Hippocampal formation (tissue), 2 donors: ENCODE measurements around the gene TMOD4.
A peak's percentile ranks its signal among the peaks of the same experiment; 100 is the strongest.

Experiments
- DNase-seq, 2 donors: peaks; one replicate each; lab custom pipeline; 2025; lab: John Stamatoyannopoulos, UW

The TMOD4 gene

DNA sequence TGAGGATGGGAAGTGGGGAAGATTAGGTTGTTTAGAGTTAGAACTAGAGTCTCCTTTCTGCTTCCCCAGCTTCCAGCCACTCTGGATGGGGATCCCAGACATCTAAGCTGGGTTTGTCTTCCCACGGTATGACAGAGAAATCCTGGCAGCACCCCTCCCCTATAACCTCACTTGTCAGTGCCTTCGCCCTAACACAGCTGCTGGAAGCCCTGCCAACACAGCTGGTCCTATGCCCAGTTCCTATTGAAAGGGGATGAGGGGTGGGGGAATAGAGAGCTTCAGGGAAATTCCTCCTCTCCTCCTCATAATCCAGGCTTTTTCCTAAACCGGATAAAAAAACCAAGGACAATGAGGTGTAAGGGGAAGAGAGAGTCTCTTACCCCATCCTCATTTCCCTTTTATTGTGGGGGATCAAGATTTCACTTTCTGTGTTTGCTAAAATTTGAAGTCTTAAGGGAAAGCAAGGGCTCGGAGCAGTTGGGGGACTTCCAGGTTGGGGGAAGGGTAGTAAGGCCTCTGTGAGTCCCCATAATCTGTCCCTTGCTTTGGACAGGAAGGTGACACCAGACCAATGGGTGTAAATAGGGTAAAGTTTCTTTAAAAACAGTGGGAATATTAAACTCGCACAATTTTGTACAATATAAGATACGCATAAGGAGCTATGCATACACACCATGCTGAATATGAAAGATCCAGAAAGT lies 590 bp downstream of the TMOD4 start:
- peak; percentile 50 to 77 for DNase-seq

DNA sequence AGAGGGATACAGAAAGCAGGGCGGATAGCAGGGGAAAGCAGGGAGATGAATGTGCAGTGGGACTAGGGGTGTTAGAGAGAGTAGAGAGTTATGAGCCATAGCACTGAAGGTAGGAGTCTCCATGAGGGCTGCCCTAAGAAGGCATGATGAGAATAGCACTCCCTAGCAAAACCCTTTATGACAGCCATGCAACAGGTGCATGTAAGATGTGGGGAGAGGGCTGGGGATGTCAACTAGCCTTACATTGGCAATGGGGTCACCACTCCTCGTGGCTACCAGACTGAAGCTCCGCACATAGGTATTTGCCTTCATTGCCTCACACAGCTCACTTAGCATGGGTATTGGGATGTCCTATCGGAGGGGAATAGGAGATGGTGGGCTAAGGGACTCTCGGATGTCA lies 4.6 kb downstream of the TMOD4 start:
- no peak for DNase-seq

DNA sequence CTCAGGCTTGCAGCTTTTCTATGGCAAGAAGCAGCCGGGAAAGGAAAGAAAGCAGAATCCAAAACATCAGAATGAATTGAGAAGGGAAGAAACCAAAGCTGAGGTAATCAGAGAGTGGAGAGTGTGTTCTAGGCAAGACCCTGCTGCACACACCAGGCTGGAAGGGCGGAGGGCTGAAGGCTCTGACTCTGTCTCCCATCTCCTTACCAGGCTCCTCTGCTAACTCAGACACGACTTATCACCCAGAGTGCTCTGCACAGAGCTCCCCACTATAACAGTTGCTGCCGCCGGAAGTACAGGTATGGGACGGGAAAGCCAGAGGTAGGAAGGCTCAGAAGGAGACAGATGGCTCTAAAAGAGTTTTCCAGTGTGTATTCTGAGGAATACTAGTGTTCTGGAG lies 8.7 kb downstream of the TMOD4 start:
- DNase-seq: no peak

DNA sequence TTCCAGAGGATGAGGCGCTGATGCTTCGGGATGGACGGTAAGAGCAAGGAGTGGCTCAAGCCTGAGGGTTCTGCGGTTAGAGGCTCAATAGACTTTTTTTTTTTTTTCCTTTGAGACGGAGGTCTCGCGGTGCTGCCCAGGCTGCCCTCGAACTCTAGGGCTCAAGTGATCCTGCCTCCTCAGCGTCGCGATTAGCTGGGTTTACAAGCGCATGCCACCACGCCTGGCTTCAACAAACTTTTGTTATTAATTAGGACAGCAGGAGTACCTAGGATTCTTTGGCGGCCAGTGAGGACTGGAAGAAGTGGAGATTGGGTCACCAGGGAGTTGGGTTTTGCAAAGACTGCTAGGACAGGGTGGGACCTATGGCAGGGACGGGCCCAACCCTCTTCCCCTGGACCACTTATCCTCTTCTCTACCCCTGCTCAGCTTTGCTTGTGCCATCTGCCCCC lies 9.2 kb downstream of the TMOD4 start:
- DNase-seq: no peak

DNA sequence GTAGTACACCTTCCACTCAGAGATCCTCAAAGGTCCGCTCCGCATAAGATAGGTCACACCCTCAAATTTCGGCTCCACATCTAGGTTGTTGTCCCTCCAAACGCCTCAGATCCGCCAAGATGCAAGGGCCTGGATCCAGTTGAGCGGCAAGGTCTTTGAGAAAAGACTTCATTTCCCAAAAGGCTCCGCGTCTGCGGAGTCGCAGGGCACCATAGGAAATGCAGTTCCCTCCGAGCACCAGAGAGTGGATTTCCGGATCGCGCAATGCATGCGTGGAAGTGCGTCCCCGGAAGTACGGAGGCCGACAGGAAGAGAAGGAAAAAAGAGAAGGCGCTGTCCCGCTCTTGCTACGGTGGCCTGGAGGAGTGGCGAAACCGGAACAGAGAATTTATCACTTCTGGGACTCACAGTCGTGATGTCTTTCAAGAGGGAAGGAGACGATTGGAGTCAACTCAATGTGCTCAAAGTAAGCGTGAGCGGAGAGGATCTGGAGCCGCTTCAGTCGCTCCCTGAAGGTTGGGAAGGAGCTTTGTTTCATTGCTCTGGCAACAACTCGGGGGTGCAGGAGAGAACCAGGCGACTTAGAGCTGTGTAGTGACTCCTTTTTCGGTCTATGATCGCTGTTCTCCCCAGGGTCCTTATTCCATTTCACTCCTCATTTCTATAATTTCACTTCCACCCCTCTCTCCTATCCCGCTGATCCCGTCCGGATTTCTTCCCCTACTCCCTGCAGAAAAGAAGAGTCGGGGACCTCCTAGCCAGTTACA lies 9.9 kb downstream of the TMOD4 start, which contains the start of the genes LYSMD1 and SCNM1:
Gene LYSMD1 (minus strand): TSS at position 165 of the 767 bp plus-strand sequence. CDS start 644 bp downstream, outside the sequence.
Gene SCNM1 (plus strand): TSS at position 407 of the 767 bp plus-strand sequence. CDS start 9 bp downstream, at position 416.
- DNase-seq: peak; percentile 97 to 98

DNA sequence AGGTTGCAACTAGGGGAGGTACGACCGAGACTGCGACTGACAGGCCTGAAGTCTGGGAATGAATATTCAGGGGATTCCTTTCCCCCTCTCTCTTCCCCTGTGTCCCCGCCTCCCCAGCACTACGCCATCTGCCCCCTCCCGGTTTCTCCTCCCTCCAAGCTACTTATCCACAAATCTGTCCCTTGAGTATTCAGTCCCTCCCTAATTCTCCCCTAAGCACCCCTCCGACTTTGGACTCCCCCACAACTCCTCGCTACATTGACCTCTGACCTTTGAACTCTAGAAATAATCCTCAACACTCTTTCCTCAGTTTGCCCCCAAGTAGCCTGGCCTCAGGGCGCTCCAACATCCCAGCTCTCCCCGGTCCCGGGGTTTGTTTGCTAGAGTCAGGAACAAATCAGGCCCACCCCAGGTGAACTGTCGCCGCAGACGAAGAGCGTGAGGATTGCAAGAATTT lies 10.5 kb downstream of the TMOD4 start:
- DNase-seq: peak; percentile 49 to 52

DNA sequence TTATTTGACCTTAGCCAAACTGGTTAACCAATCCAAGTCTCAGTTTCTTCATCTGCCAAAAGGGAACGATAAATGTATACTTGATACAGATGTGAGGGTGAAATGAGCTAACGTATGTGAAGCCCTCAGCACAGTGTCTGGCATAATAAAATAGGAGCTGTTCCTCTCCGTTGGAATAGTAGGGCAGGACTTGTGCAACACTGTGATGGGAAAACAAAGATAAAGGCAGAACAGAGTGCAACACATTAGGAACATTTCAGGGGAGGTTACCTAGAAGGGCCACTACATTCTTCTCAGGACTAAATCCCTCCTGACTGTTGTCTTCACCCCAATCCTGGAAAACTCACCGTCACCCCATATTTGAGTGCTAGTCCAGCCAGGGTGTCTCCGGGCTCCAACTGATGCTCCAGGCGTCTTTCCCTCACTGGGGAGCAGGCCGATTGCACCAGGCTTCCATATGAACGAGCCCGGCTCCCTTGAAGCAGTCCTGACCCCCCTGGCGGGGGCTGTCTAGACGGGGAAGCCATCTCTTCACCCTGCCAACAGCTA lies 11.0 kb downstream of the TMOD4 start:
- no peak for DNase-seq

DNA sequence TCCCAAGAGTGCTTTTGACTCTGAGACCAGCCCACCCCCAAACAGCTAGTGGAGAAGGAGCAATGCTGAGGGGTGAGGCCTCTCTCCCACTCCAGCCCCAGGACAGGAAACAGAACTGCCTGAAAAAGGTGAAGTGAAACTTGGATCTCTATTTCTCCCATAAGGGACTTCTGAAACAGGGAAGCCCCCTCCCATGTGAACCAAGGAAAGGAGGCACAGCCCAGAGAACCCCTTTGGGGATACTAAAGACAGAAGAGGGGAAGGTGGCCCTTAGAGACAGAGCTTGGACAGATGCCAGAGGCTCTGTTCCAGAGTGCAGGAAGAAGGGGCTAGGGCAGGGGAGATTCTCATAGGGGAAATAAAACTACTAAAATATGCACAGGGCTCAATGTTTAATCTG lies 16.4 kb downstream of the TMOD4 start:
- no peak for DNase-seq

DNA sequence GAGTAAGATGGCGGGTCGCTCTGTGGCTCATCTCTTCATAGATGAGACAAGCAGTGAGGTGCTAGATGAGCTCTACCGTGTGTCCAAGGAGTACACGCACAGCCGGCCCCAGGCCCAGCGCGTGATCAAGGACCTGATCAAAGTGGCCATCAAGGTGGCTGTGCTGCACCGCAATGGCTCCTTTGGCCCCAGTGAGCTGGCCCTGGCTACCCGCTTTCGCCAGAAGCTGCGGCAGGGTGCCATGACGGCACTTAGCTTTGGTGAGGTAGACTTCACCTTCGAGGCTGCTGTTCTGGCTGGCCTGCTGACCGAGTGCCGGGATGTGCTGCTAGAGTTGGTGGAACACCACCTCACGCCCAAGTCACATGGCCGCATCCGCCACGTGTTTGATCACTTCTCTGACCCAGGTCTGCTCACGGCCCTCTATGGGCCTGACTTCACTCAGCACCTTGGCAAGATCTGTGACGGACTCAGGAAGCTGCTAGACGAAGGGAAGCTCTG lies 17.0 kb downstream of the TMOD4 start:
- no peak for DNase-seq

DNA sequence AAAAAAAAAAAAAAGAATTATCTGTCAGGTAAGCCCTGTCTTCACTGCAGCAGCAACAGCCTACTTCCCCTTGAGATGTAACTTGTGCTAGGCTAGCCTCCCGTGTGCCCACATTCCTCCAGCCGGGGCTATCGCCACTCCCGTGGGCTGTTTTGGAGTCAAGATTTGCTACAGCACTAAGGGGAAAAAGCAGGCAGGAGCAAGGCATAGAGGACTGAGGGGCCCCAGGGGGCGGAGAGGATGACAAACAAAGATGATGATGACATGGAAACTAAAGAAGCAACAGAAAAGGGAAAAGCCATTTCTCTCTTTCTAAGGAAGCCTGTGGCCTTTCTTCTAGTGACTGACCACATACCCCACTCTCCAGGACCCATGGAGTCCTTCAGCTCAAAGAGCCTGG lies 17.5 kb downstream of the TMOD4 start:
- DNase-seq: no peak

DNA sequence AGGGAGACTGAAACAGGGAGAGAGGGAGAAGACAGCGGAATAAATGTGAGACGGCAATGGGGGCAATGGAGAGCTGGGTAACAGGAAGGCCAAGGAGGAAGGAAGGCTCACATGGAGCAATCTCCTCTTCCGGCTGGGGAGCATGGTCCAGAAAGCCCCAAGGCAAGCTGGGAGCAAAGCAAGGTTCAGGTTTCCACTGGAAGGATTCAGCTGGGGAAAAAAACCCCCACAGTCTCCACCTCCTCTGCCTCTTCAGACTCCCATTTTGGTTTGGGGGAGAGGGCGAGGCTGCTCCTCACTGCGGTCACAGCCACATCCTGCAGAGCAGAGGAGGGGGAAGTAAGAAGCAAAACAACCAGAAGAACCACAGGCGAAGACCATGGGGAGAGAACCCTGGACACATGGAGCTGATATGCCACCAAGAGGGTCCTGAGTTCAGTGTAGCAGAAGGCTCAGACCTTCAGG lies 18.7 kb downstream of the TMOD4 start:
- DNase-seq: no peak

DNA sequence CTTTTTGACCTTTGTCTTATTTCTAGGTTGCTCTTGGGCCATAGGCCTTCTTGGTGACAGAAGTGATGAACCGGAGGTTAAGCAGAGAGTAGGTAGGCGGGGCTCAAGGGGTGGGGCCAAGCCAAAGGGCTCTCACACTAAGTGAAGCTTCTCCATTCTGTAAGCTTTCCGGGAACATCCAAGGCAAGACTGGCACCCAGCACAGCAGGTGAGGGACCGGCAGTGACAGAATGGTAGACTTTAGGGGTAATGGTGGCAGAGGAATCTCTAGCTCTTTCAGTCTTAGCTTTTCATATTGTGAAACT lies 19.3 kb downstream of the TMOD4 start, which contains the start of gene TNFAIP8L2:
Gene TNFAIP8L2 (plus strand): TSS at position 135 of the 305 bp plus-strand sequence. CDS start 2,049 bp downstream, outside the sequence.
- DNase-seq: peak; percentile 3 to 17

DNA sequence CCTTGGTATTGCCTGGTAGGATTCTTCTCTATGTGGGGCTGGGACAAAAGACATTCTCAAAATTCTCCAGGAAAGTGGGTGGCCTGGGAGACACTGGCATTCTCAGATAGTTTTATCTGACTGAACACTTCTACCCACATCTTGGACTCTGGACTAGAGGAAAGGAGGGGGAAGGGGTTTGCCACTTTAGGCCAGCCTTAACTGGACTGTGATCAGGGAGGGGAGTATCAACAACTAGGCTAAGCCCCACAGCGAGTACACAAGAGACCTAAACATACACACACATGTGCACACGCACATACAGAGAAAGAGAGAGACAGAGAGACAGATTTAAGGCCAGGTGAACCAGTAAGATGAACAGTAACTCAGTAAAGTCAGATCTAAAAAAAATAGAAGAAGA lies 28.1 kb downstream of the TMOD4 start:
- DNase-seq: no peak

DNA sequence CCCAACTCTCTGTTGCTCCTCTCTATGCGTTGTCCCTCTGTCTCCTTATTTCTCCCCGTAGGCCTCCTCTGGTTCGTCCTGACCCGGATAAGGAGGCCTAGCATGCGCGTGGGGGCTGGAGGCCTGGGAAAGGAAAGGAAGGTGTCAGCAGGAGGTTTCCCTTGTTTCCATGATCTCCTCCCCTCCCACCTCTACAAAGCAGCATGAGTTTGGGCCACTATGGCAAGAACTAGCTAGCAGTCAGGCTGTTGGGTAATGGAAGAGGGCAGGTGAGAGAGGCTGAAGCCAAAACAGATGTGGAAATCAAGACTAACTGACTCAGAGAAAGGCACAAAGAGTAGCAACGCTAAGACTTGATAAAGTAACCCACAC lies 28.7 kb downstream of the TMOD4 start:
- DNase-seq: no peak

DNA sequence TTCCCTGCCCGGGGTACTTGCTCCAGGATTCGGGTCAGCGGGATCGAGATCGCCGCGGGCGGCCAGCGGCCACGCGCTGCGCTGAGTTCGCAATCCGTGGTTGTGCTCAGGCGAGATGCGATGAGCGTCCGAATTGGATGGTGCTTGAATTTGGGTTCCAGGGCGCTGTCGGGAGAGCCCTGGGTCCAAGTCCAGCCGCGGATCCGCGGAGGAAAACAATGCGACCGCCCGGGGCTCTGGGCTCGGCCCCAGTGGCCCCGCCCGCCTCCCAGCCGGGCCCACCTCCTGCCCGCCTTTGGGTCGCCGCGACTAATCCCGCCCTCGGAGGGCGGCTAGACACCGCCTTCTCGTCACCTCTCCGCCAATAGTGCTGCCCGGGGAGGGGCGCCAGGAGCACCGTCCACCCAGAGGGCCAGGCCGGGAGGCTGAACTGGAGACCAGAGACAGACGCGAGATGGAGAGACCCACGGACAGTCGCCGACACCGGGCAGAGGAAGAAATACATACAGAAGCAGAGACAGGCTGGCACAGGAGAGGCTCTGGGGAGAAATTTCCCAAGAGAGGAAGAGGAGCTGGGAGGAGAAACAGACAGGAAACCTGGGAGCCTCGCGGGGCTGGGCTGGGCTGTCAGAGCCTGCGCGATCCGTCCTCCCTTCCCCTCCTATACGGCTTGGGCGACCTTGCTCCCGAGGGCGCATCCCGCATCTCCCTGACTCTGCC lies 29.2 kb downstream of the TMOD4 start, which contains the start of gene SEMA6C:
Gene SEMA6C (minus strand): TSS at position 220 of the 720 bp plus-strand sequence. CDS start 4,010 bp downstream, outside the sequence.
- peak; percentile 95 to 96 for DNase-seq

DNA sequence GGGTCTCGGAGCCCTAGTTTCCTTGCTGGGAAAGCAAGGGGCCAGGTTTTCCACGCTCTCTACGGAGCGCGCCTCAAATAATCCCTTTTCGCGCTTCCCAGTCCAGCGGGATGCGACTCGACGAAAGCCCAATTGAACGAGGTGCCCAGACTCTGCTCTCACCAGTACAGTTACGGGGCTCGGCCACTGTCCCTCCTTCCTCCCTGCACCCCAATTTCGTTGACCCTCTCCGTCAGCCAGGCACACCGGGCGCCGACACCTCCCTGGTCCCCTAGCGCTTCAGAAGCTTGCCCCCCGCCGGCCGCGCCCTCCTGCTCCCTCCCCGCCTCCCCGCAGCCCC lies 29.7 kb downstream of the TMOD4 start:
- DNase-seq: no peak

DNA sequence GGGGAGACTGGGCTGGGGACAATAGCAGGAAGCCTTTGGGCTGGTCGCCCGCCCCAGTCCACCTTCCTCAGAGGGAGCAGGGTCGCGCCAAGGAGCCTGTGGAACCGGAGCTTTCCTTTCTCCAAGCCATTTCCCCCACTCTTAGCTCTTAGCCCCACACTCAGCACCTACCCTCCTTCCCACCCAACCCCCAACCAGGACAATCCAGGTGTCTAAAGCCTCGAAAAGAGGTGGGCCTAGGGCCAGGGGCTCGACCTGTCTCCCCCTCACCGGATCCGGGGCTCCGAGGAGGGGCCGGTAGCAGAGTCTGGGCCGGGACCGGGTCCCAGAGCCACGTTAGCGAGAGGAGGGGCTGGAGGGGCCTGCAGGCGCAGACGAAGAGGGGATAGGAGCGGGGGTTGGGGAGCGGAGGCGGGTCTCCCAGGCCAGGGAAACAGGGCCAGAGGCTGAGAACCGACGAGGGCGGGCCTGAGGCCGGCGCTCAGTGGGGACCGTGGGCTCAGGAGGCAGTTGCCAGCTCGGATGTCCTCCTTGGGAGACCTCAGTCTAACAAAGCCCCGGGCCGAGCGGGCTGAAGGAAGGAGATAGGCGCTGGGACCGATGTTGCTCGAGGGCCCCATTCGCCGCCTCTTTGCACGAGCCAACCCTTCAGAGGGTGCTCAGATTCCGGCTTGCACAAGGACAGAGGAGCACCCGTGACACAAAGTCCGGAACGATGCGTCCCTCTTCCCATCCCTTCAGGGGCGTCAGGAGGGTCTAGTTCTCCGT lies 30.3 kb downstream of the TMOD4 start:
- no peak for DNase-seq

DNA sequence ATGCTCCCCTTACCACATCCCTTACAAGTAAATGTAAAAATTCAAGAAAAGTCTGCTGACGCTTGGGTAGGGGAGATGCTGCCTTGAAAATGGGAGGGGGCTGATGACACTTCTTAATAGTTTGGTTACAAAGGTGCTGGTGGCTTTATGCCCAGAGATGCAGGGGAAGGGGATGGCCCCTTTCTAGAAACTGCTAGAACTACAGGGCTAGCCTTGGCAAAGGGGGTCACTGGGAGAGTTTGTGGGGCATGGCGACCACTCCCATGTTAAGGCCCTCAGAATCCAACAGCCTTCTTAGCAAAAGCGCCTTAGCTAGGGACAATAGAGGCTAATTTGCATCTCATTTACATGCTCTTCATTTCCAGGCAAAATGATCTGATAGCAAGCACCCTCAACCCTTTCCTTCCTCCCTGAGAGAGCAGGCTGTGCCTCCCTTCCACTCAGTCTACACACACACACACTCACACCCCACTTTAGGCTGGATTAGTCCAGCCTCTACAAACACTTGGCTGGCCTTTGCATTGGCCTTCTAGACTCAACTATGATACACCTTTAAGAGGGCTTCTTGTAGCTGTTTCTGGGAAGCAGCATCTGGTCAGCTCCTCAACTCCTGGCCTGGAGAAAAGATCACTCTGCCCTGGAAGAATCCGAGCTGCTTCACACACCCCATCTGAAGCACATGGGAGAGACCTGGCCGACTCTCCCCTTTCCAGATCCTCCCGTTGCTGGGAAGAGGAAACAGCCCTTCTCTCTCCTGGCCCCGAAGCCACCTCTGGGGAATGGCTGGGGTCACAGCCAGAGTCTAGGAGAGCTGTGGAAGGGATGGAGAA lies 31.1 kb downstream of the TMOD4 start:
- no peak for DNase-seq

DNA sequence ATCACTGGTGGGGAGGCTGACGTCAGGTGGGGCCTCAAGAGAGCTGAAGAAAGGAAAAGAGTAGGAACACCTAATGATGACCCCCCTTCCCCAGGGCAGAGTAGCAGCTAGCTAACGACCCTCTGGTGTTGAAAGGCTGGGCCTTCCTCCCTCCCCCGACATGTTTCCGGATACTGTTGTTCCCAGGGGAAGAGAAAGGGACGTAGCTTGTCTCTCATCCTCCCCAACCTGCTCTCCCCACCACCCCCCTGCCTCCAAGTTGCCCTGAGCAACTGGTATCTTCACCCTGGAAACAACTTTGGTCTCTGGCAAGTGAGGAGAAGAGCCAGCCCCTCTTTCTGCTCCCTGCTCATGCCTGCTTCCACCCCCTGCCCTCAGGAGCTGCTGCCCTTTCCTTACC lies 31.8 kb downstream of the TMOD4 start:
- DNase-seq: no peak

DNA sequence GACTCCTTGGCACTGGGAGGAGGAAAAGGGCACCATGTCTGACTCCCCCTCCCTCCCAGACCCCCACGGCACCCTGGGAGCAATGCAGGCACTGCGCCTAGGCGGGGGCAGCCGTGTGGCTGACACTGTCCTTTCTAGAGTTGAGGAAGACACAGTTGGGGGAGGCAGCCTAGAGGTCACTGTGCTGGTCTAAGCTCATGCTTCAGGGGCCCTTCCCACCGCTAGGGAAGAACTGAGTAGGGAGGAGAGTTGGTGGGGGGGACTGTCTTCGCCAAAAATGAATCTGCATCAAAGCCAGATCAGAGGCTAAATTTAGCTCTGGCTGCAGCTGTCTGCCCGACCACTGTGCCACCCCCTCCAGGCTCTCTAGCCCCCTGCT lies 32.7 kb downstream of the TMOD4 start:
- no peak for DNase-seq
